ENCODE data around the gene TARS1.

Gene TARS1
- 75.4 to 231 (median 160) reads per million in 18 experiments for total RNA-seq

DNA sequence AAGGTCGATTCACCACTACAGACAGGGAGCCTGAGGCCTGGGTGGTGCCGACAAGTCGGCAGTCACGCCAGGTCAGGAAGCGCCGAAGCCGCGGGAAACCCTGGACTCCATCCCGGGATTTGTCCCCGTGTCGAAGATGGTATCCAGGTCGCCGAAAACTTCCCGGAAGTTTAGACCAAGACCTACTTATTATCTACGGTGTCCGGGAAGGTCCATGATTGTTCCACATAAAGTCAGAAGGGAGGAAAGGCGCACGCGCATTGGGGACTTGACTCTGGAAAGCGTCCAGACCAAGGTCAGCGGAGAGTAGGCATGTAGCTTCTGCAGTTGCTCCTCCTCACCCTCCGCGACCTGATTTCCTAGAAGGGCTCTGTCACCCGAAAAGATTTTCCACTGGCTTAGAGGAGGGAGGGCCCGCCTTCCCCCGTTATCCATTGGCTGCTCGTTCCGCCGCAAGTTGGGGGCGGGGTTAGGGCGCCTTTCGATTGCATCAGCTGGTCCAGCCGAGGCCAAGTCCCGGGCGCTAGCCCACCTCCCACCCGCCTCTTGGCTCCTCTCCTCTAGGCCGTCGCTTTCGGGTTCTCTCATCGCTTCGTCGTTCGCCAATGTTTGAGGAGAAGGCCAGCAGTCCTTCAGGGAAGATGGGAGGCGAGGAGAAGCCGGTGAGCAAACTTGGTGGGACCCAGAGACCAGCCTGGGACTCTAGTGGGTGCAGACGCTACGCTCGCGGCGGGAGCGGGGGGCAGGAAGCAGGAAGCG is at the start of gene TARS1:
TARS1 (plus strand) TSS at position 484 of the 759 bp plus-strand sequence; CDS start at position 606, 122 bp downstream.
- DNase-seq = peak; percentile 100

DNA sequence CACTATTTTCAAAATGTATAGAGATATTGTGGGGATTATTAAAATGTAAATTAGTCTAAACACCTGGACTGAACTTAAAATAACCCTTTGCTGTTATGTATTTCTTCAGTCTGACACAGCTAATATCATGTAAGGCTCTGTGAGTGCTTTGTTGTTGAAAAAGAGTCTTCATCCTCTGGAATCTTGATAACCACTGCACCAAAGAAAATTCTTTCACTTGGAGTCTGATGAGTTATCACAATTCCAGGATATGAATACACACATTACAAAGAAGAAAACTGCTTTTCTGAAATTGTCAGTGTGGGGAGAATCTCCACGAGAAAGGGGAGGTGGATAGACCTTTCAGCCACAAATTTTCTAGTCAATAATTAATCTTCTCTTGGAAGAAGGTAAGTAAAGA is 42.3 kb upstream of the TARS1 start:
- no peak for DNase-seq

DNA sequence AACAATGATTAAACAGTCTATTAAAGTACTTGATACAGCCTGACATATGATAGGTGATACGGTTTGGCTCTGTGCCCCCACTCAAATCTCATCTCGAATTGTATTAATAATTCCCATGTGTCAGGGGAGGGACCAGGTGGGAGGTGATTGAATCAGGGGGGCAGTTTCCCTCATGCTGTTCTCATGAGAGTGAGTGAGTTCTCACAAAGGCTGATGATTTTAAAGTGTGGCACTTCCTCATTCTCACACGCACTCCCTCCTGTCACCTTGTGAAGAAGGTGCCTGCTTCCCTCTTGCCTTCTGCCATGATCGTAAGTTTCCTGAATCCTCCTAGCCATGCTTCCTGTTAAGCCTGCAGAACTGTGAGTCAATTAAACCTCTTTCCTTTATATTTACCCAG is 40.1 kb upstream of the TARS1 start:
- no peak for DNase-seq

DNA sequence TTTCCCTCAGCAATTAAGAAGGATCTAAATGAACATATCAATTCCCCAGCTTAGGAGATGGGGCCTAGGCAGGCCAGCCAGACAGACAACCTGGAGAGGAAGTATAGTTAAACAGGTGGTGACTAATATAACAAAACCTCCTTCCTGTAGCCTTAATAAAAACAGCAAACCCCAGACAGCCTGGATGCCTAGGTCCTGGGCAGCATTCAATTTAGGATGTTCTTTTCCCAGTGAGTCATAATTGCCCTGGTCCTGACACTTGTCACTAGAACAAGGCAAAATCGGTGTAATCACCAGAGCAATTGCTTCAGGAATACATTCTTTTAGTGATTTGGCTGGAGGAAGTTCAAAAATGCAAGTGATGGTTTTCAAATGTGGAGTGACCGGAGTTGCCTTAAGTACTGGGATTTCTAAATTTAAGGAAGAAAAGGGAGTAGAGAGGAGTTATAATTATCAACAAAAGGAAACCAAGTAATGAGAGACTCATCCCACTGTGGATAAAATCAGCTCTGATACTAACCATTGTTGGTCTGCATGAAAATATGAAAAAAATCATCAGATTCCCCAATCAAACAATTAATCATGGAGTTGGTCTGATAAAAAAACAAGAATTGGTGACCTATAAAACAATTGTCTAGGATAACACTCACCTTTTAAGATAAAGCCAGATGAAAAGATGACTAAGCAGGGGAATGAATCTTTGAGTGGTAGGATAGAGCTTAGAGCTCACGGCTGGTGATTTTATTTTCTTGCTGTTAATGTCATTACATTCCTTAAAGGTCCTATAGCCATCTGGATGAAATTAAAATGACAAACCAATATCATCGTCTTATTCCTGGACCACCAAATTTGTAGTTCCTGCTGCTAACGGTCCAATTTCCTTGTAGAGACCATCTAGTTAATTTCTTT is 39.0 kb upstream of the TARS1 start:
- DNase-seq = no peak

DNA sequence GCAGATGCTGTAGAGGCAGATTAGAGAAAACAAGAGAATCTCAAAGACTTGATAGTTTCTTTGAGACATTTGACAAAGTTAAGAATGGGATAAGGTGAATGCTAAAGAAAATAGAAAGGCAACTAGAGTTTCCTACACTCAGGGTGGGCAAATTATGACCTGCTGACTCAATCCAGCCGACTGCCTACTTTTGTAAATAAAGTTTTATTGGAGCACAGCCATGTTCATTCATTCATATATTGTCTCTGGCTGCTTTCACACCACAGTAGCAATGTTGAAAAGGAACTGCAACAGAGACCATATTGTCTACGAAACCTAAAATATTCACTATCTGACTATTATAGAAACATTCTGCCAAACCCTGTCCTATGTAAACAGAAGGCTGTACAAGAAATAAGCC is 37.6 kb upstream of the TARS1 start:
- no peak for DNase-seq

DNA sequence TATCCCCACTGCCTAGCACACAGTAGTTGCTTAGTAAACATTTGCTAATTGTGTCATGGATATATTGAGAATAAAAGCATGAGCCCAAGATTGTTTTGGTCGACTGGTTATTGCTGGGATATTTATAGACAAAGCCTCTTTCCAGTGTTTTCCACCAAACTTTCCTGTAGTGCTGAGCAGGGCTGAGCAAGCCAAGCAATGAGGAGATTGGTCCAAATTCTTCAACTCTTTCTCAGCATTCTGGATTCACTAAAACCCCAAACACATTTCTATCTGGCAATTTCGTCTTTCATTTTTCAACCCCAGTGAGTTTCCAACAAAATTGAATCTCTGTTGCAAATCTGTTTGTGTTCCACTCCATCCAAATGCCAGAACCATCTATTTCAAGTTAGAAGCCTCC is 31.9 kb upstream of the TARS1 start:
- no peak for DNase-seq

DNA sequence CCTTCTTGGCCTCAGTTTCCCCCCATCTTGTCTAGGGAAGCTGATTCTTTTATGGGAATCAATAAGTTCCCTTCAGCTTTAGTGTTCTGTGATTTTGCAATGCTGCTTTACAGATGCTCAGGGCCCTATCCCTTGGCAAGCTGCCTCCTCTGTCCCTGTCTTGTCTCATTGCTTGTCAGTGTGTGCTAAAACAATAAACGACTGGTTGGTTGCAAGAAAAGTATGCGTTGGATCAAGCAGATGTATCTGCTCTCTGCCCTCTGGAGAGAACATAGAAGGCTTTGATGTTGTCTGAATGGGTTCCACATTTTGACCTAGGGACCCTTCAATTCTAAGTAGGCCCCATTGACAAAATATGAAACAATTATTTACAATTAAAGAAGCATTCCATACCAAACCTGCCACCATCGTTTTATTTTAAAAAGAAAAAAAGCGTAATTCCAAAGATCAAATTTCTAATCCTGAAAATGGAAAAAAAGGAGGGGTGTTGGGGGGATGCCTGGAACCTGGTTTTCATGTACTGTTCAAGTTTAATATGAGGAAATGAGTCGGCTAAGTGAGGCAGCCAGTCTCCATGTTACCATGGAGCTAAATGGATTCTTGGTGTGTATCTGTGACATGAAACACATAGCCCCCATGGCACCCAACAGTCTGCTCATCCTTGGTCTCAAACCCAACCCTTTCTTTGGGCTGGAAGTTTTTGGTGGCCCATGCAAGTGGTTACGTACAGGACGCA is 31.2 kb upstream of the TARS1 start:
- DNase-seq = no peak

DNA sequence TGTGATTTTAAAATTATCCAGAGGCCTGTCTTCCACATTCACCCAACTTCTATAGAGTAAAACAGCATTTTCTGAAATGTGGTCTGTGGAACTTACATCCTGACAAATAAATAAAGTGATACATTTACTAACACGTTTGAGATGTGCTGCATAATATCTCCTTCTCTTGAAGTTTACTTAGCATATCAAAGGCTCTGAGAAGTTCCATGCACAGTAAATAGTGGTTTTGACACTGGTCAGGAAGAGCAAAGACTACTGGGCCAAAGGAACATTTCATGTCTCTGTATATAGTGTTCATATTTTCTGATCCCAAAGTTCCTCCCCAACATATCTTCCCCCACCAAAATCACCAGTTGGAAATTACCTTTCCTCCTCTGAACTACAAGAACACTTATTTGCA is 30.5 kb upstream of the TARS1 start:
- DNase-seq = no peak

DNA sequence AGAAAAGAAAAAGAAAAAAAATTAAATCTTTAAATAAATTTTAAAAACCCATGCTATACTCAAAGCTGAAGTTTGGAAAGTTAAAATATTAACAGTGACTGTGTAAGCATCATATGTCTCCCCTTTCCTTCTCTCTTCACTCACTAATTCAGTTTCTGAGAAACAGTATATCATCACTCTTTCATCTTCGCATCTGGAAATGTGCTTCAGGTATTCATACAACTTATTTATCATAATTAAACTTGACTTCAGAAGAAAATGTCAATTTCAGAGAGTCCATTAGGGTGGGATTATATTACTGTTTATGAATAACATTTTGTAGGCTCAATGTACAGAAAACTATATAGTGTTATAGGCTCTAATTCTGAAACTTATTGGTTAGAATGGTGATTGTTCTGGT is 29.3 kb upstream of the TARS1 start:
- no peak for DNase-seq

DNA sequence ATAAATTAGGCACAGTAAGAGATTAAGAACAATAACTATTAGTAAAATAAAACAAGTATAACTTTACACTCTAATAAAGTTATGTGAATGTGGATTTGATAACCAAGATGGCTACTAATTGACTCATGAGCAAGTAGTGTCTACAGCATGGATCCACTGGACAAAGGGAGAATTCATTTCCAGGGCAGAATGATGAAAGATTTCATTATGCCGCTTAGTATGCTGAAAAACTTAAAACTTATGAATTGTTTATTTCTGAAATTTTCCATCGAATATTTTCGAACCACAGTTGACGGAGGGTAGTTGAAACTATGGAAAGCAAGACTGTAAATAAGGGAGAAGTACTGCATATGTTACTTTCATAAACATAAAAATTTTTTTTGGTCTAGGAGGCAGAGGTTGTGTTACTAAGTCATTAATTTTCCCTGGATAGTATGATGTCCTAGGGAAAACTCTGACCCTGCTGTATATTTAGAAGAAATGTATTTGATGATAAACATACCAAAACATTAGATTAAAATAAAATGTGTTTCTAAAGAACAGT is 24.9 kb upstream of the TARS1 start:
- no peak for DNase-seq

DNA sequence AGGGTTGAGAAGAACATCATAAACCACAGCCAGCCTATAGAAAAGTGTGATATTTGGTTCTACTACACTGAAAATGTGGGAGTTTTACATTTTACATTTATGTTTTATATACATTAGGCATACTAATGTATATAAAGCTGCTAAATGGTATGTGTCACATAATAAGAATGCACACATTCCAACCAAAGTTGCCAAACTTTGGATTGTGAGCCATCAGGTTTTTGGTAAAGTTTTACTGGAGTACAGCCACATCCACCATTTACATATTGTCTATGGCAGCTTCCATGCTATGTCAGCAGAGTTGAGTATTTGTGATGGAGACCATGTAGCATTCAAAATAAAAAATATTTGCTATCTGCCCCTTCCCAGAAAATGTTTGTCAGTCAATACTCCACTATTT is 23.1 kb upstream of the TARS1 start:
- no peak for DNase-seq

DNA sequence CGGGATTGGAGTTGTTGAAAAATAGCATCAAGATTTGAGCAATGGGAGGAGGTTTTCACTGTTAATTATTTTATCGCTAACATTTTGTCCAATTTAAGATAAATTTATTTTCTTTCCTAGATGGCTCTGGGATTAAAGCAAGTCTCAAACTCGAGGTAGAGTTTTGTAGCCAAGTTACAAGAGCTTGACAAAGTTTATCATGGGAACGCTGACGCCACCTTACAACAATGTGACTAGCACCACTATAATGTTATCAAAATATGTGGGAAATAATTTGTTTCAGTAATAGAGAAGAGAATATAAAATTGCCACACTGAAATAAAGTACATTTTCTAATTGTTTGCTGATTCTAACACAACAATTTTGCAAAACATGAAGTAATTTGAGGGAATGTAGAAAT is 19.8 kb upstream of the TARS1 start:
- no peak for DNase-seq

DNA sequence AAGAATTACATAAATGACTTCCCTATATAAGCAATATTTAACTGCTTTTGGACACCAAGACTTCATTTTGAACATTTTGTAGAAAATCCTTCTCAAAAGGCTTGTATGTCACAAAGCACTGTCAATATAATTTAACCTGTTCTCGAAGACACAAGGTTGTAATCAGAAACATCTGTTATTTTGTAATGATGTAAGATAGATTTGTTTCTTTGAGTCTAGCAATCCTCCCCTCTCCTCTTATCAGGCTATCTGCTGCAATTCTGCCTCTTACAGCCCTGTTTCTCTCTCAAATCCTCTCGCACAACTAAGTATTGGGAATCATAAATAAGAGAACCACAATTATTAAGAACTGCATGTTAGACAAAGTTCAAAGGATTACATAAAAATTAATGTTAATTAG is 18.6 kb upstream of the TARS1 start:
- DNase-seq = no peak

DNA sequence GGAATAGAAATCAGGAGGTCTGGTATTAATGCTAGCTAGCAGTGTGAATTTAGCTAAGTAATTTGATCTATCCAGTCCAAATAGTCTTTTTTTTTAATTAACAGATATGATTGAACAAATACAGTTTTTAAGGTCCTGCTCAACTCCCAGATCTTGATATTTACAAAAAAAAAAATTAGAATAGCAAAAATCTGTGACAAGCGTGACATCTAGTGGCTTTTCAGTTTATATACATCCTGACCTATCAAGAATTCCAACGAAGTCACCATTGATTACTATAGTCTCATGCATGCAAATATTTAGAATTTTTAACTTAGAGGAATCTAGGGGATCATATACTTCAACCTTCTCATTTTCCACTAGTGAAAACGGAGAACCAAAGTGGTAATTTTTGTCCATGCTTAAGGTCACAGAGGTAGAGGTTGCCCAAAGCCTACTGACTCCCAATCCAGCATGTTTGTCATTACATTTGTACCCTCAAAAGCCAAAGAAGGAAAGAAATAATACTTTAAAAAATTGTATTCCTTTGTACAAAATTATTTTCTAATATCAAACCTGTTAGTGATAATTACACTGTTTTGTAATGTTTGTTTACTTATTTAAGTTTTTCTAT is 17.6 kb upstream of the TARS1 start:
- DNase-seq = peak in 1 of 2 donors; percentile 34

DNA sequence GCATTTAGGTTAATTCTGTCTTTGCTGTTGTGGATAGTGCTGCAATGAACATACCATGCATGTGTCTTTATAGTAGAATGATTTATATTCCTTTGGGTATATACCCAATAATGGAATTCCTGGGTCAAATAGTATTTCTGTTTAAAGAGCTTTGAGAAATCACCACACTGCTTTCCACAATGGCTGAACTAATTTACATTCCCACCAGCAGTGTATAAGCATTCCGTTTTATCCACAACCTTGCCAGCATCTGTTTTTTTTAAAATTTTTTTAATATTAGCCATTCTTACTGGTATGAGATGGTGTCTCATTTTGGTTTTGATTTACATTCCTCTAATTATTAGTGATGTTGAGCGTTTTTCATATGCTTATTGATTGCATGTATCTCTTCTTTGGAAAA is 15.5 kb upstream of the TARS1 start:
- DNase-seq = no peak

DNA sequence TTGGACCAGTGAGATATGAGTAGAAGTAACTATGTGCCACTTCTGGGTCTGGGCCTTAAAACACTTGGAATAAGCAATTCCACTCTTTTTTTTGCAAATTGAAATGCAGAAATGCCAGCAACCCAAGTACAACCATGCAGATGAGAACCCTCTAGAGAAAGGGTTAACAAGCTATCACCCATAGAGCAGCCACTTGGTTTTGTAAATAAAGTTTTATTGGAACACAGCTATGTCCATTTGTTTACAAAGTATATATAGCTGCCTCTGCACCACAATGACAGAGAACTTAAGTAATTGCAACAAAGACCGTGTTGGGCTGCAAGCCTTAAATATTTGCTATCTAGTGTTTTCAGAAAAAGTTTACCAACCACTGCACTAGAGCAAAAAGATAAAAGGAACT is 9.8 kb upstream of the TARS1 start:
- DNase-seq = no peak

DNA sequence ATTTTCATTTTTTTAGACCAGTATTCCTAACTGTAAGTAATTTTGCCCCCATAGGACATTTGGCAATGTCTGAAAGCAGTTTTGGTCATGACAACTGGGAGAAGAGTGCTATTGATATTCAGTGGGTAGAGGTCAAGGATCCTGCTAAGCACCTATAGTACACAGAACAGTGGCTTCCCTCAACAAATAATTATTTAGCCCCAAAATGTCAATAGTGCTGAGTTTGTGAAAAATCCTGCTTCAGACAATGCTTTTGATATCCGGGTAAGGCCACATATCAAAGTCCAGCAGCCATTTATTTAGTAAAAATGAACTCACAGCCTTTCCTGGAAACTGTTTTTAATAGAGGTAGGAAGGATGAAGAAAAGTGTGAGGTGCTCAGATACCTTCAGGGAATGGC is 8.1 kb upstream of the TARS1 start:
- no peak for DNase-seq

DNA sequence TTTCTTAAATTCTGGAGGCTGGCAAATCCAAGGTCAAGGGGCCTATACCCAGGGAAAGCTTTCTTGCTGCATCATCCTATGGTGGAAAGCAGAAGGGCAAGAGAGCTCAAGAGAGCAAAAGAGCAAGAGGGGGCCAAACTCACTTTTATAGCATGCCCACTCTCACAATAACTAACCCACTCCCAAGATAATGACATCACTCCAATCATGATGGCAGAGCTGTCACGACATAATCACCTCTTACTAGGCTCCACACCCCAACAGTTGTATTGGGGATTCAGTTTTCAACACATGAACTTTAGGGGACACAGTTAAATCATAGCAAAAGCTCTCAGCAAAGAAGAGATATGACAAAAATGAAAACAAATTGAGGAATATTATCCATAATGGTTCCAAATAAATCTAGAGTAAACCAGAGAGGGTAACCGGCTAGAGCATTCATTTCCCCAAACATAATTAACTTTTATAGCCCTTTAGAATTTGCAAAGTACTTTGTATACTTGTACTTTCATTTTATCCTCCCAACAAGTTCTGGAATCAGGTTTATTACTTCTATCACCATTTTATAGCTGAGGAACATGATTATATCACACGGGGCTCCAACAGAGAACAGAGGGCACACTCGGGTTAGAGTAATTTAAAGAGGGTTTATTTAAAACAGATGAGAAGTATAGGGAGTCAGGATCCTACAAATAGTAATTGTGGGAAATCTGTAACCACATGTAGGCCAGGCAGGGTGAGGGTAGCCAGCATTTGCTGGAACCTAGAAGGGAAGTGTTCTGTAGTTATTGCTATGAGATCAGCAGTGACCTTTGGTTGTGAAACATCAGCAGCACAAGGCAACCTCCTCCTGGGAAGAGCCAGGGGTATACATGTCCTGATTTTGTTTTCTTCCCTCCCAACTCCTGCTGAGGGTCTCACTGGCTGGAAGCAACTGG is 7.2 kb upstream of the TARS1 start:
- peak; percentile 32 to 71 for DNase-seq

DNA sequence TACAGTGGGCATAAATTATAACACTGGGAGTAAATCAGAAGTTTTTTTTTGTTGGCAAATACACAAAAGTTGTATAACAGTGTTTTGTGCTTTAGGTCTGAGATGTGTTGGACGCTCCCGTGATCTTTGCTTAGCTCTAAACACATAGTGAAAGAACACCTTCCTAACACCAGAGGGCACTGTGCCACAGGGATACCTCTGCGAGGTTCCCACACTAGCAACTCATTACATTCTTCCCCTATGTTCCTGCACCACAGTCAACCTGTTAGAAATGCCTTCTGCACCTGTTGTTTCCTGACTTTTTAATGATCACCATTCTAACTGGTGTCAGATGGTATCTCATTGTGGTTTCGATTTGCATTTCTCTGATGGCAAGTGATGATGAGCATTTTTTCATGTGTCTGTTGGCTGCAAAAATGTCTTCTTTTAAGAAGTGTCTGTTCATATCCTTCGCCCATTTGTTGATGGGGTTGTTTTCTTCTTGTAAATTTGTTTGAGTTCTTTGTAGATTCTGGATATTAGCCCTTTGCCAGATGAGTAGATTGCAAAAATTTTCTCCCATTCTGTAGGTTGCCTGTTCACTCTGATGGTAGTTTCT is 4.8 kb upstream of the TARS1 start:
- DNase-seq = peak; percentile 80 to 81

DNA sequence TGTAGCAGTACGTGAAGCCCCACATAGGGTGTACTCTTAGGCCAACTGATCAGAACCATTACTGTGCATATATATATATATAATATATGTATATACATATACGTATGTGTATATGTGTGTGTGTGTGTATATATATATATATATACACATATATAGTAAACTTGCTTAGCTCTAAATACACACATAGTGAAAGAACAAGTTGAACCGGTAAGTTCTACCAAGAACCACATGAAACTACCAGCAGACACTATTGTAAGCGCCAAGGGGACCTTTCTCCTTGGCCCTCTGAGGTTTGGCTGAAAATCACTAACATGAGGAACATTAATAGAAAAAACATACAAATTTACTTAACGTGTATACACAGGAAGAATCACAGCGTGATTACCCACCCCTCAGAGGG is 1.8 kb upstream of the TARS1 start:
- DNase-seq = no peak

Measured in inflammatory macrophage (primary cell).